Endodermal cell (in vitro differentiated cells): ENCODE data around the gene KLF12. TPM values are rescaled to one million over a fixed set of nuclear protein-coding genes. Genes with fewer than 3 reads are reported as not detected.

Experiments used
- DNase-seq: peaks from one replicate; pipeline ENCODE4 v3.0.0-alpha.2; 2017
- H3K27ac ChIP-seq: 2 replicates; pipeline ENCODE4 v1.5.1; 2013; ENCODE audit warnings: mild to moderate bottlenecking, low read depth, low read length, moderate library complexity
- H3K27me3 ChIP-seq: 2 replicates; pipeline ENCODE4 v1.6.1; 2013; ENCODE audit warnings: mild to moderate bottlenecking, low read length, moderate library complexity; ENCODE audit not compliant: insufficient read depth, control insufficient read depth, poor library complexity, severe bottlenecking
- H3K36me3 ChIP-seq: 2 replicates; pipeline ENCODE4 v1.7.0; 2013; ENCODE audit warnings: mild to moderate bottlenecking, low read length, moderate library complexity; ENCODE audit not compliant: control insufficient read depth, insufficient read depth
- H3K4me1 ChIP-seq: one replicate; pipeline ENCODE4 v1.7.0; 2013; ENCODE audit warnings: low read length; ENCODE audit not compliant: control insufficient read depth, insufficient read depth
- H3K4me3 ChIP-seq: 2 replicates; pipeline ENCODE4 v1.5.1; 2013; ENCODE audit warnings: mild to moderate bottlenecking, low read length, moderate library complexity
- H3K9ac ChIP-seq: 2 replicates; pipeline ENCODE4 v1.6.1; 2013; ENCODE audit warnings: mild to moderate bottlenecking, low read length, moderate library complexity; ENCODE audit not compliant: poor library complexity, severe bottlenecking; ENCODE audit errors: extremely low read depth
- H3K9me3 ChIP-seq: 2 replicates; pipeline ENCODE4 v1.6.1; 2013; ENCODE audit warnings: mild to moderate bottlenecking, low read length, moderate library complexity; ENCODE audit not compliant: control insufficient read depth
- H3K27ac Mint-ChIP-seq: 2 replicates; pipeline ENCODE4 v1.8.0; 2020; ENCODE audit warnings: mixed read lengths
- H3K27me3 Mint-ChIP-seq: 2 replicates; pipeline ENCODE4 v1.8.0; 2021; ENCODE audit warnings: mild to moderate bottlenecking, mixed read lengths; ENCODE audit not compliant: insufficient read depth
- H3K36me3 Mint-ChIP-seq: 2 replicates; pipeline ENCODE4 v1.8.0; 2020; ENCODE audit warnings: low read depth, mixed read lengths
- H3K4me1 Mint-ChIP-seq: 2 replicates; pipeline ENCODE4 v1.8.0; 2020; ENCODE audit warnings: mixed read lengths
- H3K4me3 Mint-ChIP-seq: 2 replicates; pipeline ENCODE4 v1.8.0; 2020; ENCODE audit warnings: mild to moderate bottlenecking, moderate library complexity, mixed read lengths
- H3K9me3 Mint-ChIP-seq: 2 replicates; pipeline ENCODE4 v1.8.0; 2020; ENCODE audit warnings: mild to moderate bottlenecking, mixed read lengths
- CTCF ChIP-seq: fragments of 200-600 bp; sonication (generic); conservative IDR thresholded peaks from 2 replicates; pipeline ENCODE4 v1.5.0; 2021; ENCODE audit warnings: antibody characterized with exemption, mild to moderate bottlenecking
- WGBS, 2 experiments: methylation state at CpG; one replicate each; pipeline versions ENCODE4 v1.1.5 to v1.1.7; 2013; ENCODE audit warnings: missing lambda C conversion rate in 2 of 2, mixed read lengths in 1 of 2; ENCODE audit not compliant: insufficient coverage in 1 of 2, insufficient read length in 1 of 2; 5-methylcytosine and 5-hydroxymethylcytosine counted together
- total RNA-seq, 2 donors: library from RNA; stranded (reverse); fragmentation: NEBNext Ultra II Directional in 1 of 2; extraction: Animal tissue kit (Norgen Biotek cat#: 25700) in 1 of 2; gene quantifications; 2 replicates in 1 of 2; 3 replicates in 1 of 2; pipeline ENCODE4 v1.2.1, GENCODE V29; 2021

KLF12 gene
- total RNA-seq, 2 donors from 2014 or later = 14.8 to 17.2 TPM

GRCh38 chr13:74148352-74148751, 14.1 kb upstream of the KLF12 start:
- no peak overlapping the region for H3K4me3 ChIP-seq
- no peaks in the 10 kb centered on the region for H3K36me3 ChIP-seq
- no peaks in the 10 kb centered on the region for H3K36me3 Mint-ChIP-seq
- 100% methylated on average over 1 of the region's 1 CpG; no CpG with 5 or more reads in 1 of the 2 experiments for WGBS, 2 experiments
- no peak overlapping the region for H3K27ac Mint-ChIP-seq
- H3K9me3 Mint-ChIP-seq = no peaks in the 10 kb centered on the region
- H3K4me1 Mint-ChIP-seq = no peaks in the 10 kb centered on the region
- no peak overlapping the region for H3K9ac ChIP-seq
- H3K27me3 ChIP-seq = no peaks in the 10 kb centered on the region
- no peaks in the 10 kb centered on the region for H3K27me3 Mint-ChIP-seq
- DNase-seq = no peak
- H3K4me3 Mint-ChIP-seq = no peak overlapping the region
- no peaks in the 10 kb centered on the region for H3K9me3 ChIP-seq
- H3K4me1 ChIP-seq = no peaks in the 10 kb centered on the region
- no peak for TF ChIP-seq CTCF
- no peak overlapping the region for H3K27ac ChIP-seq

GRCh38 chr13:74145249-74145975, 11.2 kb upstream of the KLF12 start:
- Histone ChIP-seq H3K36me3 (no peaks in the 10 kb centered on the region), H3K27ac (no peak overlapping the region), H3K4me3 (no peak overlapping the region), H3K4me1 (no peaks in the 10 kb centered on the region), H3K9me3 (no peaks in the 10 kb centered on the region), H3K27me3 (no peaks in the 10 kb centered on the region), H3K9ac (no peak overlapping the region)
- Mint-ChIP-seq H3K27ac (no peak overlapping the region), H3K4me3 (no peak overlapping the region), H3K36me3 (no peaks in the 10 kb centered on the region), H3K4me1 (no peaks in the 10 kb centered on the region), H3K27me3 (peaks cover 2% of the 10 kb centered on the region), H3K9me3 (no peaks in the 10 kb centered on the region)
- no peak for DNase-seq
- TF ChIP-seq CTCF = no peak
- 90 to 100% methylated on average over 1 to 2 of the region's 2 CpGs for WGBS, 2 experiments

- no peaks in the 10 kb centered on the region for H3K27me3 ChIP-seq
- no peak for DNase-seq
- H3K27ac ChIP-seq = no peak overlapping the region
- Mint-ChIP-seq H3K4me1 (no peaks in the 10 kb centered on the region), H3K4me3 (no peak overlapping the region), H3K27me3 (peaks cover 2% of the 10 kb centered on the region), H3K27ac (no peak overlapping the region), H3K9me3 (no peaks in the 10 kb centered on the region), H3K36me3 (no peaks in the 10 kb centered on the region)
- H3K4me3 ChIP-seq = no peak overlapping the region
- no peak overlapping the region for H3K9ac ChIP-seq
- no peaks in the 10 kb centered on the region for H3K4me1 ChIP-seq
- TF ChIP-seq CTCF = no peak
- no peaks in the 10 kb centered on the region for H3K9me3 ChIP-seq
- WGBS, 2 experiments = 100% methylated on average over 2 of the region's 3 CpGs; no CpG with 5 or more reads in 1 of the 2 experiments
- H3K36me3 ChIP-seq = no peaks in the 10 kb centered on the region
Measured at GRCh38 chr13:74144269-74144668, 10.1 kb upstream of the KLF12 start.
